Prostate gland (tissue), 2 donors: ENCODE results near the gene WDR1. TPM values are rescaled to one million over a fixed set of nuclear protein-coding genes. Genes with fewer than 3 reads are reported as not detected.

Source experiments
- DNase-seq: peaks from one replicate; pipeline ENCODE4 v3.0.0-alpha.2; 2019; ENCODE audit warnings: low spot score
- H3K27ac ChIP-seq, 2 donors: fragments of 200-600 bp; sonication (generic); 2 replicates each; pipeline ENCODE4 v1.5.1; 2017 to 2019
- H3K27me3 ChIP-seq: fragments of 200-600 bp; sonication (generic); replicated peaks from 2 replicates; pipeline ENCODE4 v1.5.1; 2019; ENCODE audit not compliant: insufficient read depth
- H3K36me3 ChIP-seq, 2 donors: fragments of 200-600 bp; sonication (generic); 1 replicate in 1 of 2; 2 replicates in 1 of 2; pipeline versions ENCODE4 v1.5.1 to v1.8.1; 2017 to 2019
- H3K4me1 ChIP-seq: fragments of 200-600 bp; sonication (generic); replicated peaks from 2 replicates; pipeline ENCODE4 v1.5.1; 2019
- H3K4me3 ChIP-seq, 2 donors: fragments of 200-600 bp; sonication (generic); 2 replicates each; pipeline ENCODE4 v1.5.1; 2017 to 2019
- H3K9me3 ChIP-seq: fragments of 200-600 bp; sonication (generic); 2 replicates; pipeline ENCODE4 v1.5.1; 2017
- POLR2A ChIP-seq: fragments of 450-650 bp; IDR thresholded peaks from one replicate; pipeline ENCODE4 v1.6.1; 2016; ENCODE audit warnings: antibody characterized with exemption, mild to moderate bottlenecking
- POLR2AphosphoS5 ChIP-seq: sonication (generic); formaldehyde crosslinking; IDR thresholded peaks from one replicate; pipeline ENCODE4 v1.6.1; 2017; ENCODE audit warnings: antibody characterized with exemption
- WGBS: methylation state at CpG from one replicate; pipeline ENCODE4 v1.1.5; 2018; 5-methylcytosine and 5-hydroxymethylcytosine counted together
- intact Hi-C: fragments of 100-400 bp; cut with DNase I; formaldehyde crosslinking; loops from one replicate; pipeline ENCODE4 v1.14.2; 2022
- total RNA-seq, 2 donors: library from RNA; depleted of rRNA; stranded (reverse); fragments of >200 nt; gene quantifications; one replicate each; pipeline ENCODE4 v1.1.0, GENCODE V29; 2016
- TF ChIP-seq, protein P1 (sequence below), 4 experiments: fragments of 200-600 bp in 2 of 4; fragments of 450-650 bp in 2 of 4; sonication (generic) in 2 of 4; IDR thresholded peaks; 1 replicate in 3 of 4; 2 replicates in 1 of 4; pipeline ENCODE4 v1.5.1; 2016 to 2019; ENCODE audit warnings: antibody characterized with exemption in 4 of 4, mild to moderate bottlenecking in 2 of 4, moderate library complexity in 2 of 4

The WDR1 gene
- total RNA-seq, 2 donors from 2014 or later, result 127 to 171 TPM

DNA sequence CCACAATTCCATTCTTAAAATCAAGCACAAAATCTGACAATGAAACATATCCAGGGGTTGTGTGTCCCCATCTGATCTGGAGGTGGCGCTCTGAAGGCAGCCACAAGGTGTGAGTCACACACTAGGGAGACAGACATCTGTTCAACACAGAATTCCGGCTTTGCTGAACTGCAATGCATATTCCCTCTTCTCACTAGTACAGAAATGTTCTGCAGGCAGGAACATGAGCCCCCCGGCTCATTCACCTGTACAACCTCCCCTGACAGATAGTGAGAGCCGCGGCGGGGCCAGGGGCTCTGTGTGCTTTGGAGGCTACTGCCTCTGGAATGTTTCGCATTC lies 41.9 kb downstream of the WDR1 start:
- no peak overlapping the region for H3K27ac ChIP-seq
- WGBS, result 86% methylated on average over 7 of the region's 7 CpGs
- intact Hi-C loops, result loop anchor here (5.0 kb wide), 2 partner anchors 43 to 328 kb away; partner anchors contain the start of gene WDR1

DNA sequence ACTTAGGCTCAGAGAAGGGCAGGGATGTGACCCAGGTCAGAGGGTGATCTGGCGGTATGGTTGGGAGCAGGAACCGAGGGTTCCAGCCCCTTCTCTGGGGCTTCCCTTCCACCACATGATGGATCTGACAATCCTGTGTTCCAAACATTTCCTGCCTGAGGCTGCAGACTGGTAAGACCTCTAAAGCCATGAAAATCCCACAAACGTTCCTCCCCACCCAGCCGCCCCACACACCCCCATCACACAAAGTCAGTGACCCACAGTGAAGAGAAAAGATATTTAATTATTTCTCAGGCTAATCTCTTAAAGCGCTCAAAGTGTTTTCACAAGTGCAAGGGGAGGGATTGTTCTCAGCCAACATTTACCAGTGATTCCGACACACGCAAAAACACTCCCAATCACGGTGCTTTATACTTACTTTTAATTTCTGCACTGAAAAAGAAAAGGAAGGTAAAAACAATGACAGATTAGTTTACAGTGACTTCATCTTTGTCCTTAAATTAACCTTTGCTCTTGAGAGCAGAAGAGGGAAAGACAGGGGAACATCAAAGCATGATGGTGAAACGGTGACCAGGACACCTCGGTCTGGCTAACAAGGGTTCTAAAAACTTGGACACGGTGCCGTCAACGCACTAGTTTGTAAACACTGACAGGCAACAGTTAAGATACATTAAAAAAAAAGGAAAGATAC lies 42.4 kb downstream of the WDR1 start:
- intact Hi-C loops, result loop anchor here (5.0 kb wide), 1 partner anchor 328 kb away; no protein-coding TSS in a partner anchor
- 88% methylated on average over 13 of the region's 13 CpGs for WGBS
- Histone ChIP-seq H3K9me3 (no peaks in the 10 kb centered on the region), H3K4me3 (no peak overlapping the region), H3K27ac (no peak overlapping the region), H3K4me1 (no peaks in the 10 kb centered on the region), H3K36me3 (peaks cover 14 to 38% of the 10 kb centered on the region in 2 donors), H3K27me3 (no peaks in the 10 kb centered on the region)
- DNase-seq, result no peak
- TF ChIP-seq POLR2A (no peak), POLR2AphosphoS5 (no peak)
- TF ChIP-seq, protein P1, sequence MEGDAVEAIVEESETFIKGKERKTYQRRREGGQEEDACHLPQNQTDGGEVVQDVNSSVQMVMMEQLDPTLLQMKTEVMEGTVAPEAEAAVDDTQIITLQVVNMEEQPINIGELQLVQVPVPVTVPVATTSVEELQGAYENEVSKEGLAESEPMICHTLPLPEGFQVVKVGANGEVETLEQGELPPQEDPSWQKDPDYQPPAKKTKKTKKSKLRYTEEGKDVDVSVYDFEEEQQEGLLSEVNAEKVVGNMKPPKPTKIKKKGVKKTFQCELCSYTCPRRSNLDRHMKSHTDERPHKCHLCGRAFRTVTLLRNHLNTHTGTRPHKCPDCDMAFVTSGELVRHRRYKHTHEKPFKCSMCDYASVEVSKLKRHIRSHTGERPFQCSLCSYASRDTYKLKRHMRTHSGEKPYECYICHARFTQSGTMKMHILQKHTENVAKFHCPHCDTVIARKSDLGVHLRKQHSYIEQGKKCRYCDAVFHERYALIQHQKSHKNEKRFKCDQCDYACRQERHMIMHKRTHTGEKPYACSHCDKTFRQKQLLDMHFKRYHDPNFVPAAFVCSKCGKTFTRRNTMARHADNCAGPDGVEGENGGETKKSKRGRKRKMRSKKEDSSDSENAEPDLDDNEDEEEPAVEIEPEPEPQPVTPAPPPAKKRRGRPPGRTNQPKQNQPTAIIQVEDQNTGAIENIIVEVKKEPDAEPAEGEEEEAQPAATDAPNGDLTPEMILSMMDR (IDR thresholded peaks at IDR 0.05), result no peak

More for the DNA sequence above, 41.9 kb downstream of the WDR1 start:
- TF ChIP-seq POLR2A, result no peak
- TF ChIP-seq, protein P1 (IDR thresholded peaks at IDR 0.05), result peak in 1 of 4 experiments; percentile 14
- DNase-seq, result no peak
- Histone ChIP-seq H3K4me1 (no peaks in the 10 kb centered on the region), H3K27me3 (no peaks in the 10 kb centered on the region), H3K36me3 (peaks cover 14 to 43% of the 10 kb centered on the region in 2 donors), H3K9me3 (no peaks in the 10 kb centered on the region), H3K4me3 (no peak overlapping the region)

DNA sequence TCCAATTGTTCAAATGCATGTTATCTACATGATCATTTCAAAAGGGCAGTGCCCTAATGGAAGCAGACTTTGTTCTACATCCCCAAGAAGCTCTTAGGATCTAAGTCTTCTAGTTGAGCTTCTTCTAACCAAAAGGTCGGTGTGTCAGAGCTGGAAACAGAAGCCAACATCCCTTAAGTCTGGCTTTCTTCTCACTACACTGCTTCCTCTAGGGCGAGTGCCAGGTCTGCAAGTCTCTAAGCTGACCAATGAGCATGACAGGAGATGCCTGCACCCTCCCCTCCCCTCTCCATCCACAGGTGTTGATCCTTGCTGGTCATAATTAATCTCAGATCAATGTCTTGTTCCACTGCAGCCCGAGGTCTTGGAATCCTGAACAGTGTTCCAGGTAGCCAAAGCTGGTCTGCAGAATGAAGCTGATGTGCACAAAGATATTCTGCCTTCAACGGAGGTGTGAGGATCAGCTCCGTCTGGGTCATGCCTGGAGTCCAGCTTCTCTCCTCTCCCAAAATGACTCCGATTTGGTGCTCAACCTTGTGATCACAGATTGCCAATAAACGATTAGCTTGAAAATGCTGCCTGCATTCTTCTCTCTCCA lies 44.1 kb downstream of the WDR1 start:
- H3K27me3 ChIP-seq, result no peaks in the 10 kb centered on the region
- DNase-seq, result no peak
- TF ChIP-seq, protein P1 (IDR thresholded peaks at IDR 0.05), result no peak
- no peak for TF ChIP-seq POLR2AphosphoS5
- TF ChIP-seq POLR2A, result no peak
- peaks cover 7 to 23% of the 10 kb centered on the region in 2 donors for H3K36me3 ChIP-seq
- WGBS, result 73% methylated on average over 7 of the region's 7 CpGs
- intact Hi-C loops, result loop anchor here (5.0 kb wide), 1 partner anchor 330 kb away; no protein-coding TSS in a partner anchor
- H3K4me1 ChIP-seq, result no peaks in the 10 kb centered on the region
- H3K27ac ChIP-seq, result no peak overlapping the region
- H3K4me3 ChIP-seq, result no peak overlapping the region
- H3K9me3 ChIP-seq, result no peaks in the 10 kb centered on the region

DNA sequence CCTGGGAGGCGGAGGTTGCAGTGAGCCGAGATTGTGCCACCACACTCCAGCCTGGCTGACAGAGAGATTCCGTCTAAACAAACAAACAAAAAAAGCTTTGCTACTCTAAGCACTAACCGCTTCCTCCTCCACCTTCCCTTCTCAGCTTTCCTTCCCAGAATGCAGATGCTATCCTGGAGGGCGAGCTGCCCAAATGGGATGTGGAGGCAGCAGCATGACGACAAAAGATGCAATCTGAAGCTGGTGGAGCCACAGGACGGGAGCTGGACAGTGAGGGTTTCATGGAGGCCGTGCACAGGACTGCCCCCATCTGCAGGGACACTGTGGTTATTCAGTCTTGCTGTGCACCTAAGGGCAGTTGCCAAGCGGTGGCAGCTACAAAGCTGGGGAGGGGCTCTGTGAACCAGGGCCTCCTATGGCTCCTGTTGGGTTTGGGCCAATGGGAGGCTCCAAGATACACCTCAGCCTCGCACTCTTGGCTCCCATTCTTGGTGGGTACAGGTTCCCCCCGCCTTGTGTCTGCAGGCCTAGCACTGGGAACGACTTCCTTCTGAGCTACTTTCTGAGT lies 47.4 kb downstream of the WDR1 start:
- intact Hi-C loops, result no loop called here
- Histone ChIP-seq H3K4me1 (no peaks in the 10 kb centered on the region), H3K4me3 (no peak overlapping the region), H3K36me3 (no peaks in the 10 kb centered on the region), H3K27me3 (no peaks in the 10 kb centered on the region), H3K9me3 (no peaks in the 10 kb centered on the region), H3K27ac (no peak overlapping the region)
- WGBS, result 79% methylated on average over 12 of the region's 12 CpGs
- DNase-seq, result no peak
- TF ChIP-seq POLR2AphosphoS5 (no peak), POLR2A (no peak)
- TF ChIP-seq, protein P1 (IDR thresholded peaks at IDR 0.05), result no peak
